K562 (cell line): ENCODE data around the gene TRNAU1AP. TPM values are rescaled to one million over a fixed set of nuclear protein-coding genes. Genes with fewer than 3 reads are reported as not detected.
A peak's percentile ranks its signal among the peaks of the same experiment; 100 is the strongest.
"Not testable (repeated sequence)": the region's sequence is repeated elsewhere in the genome, so short reads cannot be mapped to it uniquely, and the experiment has no call there.

ENCODE experiments used
- ATAC-seq: fragments of 200-7000 bp; cut with Tn5 transposase; 3 replicates; pipeline ENCODE4 v1.9.1; 2020; ENCODE audit warnings: moderate library complexity
- BruUV-seq: library from RNA; stranded (reverse); fragments of 400-500 nt; replicated peaks from 2 replicates; lab custom pipeline; 2021; lab: Mats Ljungman, UMichigan
- CTCF ChIA-PET: fragments of 300-600 bp; formaldehyde crosslinking; extraction: SDS; loops from one replicate; lab custom pipeline; 2021; ENCODE audit warnings: low intra/inter-chr PET ratio; lab: Yijun Ruan, JAX
- POLR2A ChIA-PET: fragments of 300-600, 350-650 bp; sonication (Branson Sonifier 250); formaldehyde crosslinking; extraction: SDS; loops from one replicate; lab custom pipeline; 2021; ENCODE audit warnings: antibody characterized with exemption, inconsistent platforms; lab: Yijun Ruan, JAX
- DNase-seq, 4 experiments: peaks; one replicate each; pipeline versions ENCODE4 v3.0.0 to v3.0.0-alpha.2; 2011 to 2018; ENCODE audit warnings: low spot score in 3 of 4, mixed read lengths in 3 of 4; ENCODE audit errors: extremely low read depth in 1 of 4
- FAIRE-seq: peaks from 2 replicates; lab custom pipeline; 2011; peaks lifted over from hg19 to GRCh38; lab: Jason Lieb, UNC
- H2AFZ ChIP-seq: 2 replicates; pipeline ENCODE4 v1.6.0; 2011; ENCODE audit warnings: low read depth, low read length, control low read depth, inconsistent platforms
- H3K27ac ChIP-seq: fragments of 200-600 bp; 3 replicates; pipeline ENCODE4 v1.8.0; 2011; ENCODE audit warnings: low read depth, mild to moderate bottlenecking, control low read depth, inconsistent platforms, low read length, moderate library complexity, mixed read lengths; ENCODE audit errors: extremely low read depth
- H3K27me3 ChIP-seq, 2 experiments: fragments of 300-600 bp in 1 of 2; 2 replicates in 1 of 2; 3 replicates in 1 of 2; pipeline versions ENCODE4 v1.6.0 to v1.8.0; 2011; ENCODE audit warnings: inconsistent platforms in 2 of 2, low read length in 2 of 2, mild to moderate bottlenecking in 1 of 2, mixed read lengths in 1 of 2, moderate library complexity in 1 of 2; ENCODE audit not compliant: control insufficient read depth in 2 of 2, insufficient read depth in 2 of 2
- H3K36me3 ChIP-seq: fragments of 300-600 bp; 3 replicates; pipeline ENCODE4 v1.8.0; 2011; ENCODE audit warnings: mild to moderate bottlenecking, low read length, inconsistent platforms; ENCODE audit not compliant: control insufficient read depth, insufficient read depth
- H3K4me1 ChIP-seq, 2 experiments: fragments of 200-600 bp in 1 of 2; replicated peaks in 1 of 2; 2 replicates in 1 of 2; 3 replicates in 1 of 2; pipeline versions ENCODE4 v1.5.1 to v1.8.0; 2011; ENCODE audit warnings: inconsistent platforms in 2 of 2, low read length in 2 of 2, mild to moderate bottlenecking in 1 of 2, mixed read lengths in 1 of 2, moderate library complexity in 1 of 2; ENCODE audit not compliant: control insufficient read depth in 2 of 2, insufficient read depth in 2 of 2
- H3K4me2 ChIP-seq: 2 replicates; pipeline ENCODE4 v1.6.1; 2011; ENCODE audit warnings: low read length, control low read depth, inconsistent platforms, mixed read lengths; ENCODE audit not compliant: insufficient read depth
- H3K4me3 ChIP-seq: fragments of 200-600 bp; sonication (generic), shearing (Covaris generic); 2 replicates; pipeline ENCODE4 v1.5.1; 2016; ENCODE audit warnings: control low read depth, inconsistent platforms
- H3K79me2 ChIP-seq: fragments of 200-600 bp; 3 replicates; pipeline ENCODE4 v1.8.0; 2011; ENCODE audit warnings: low read length, inconsistent platforms; ENCODE audit not compliant: control insufficient read depth, insufficient read depth
- H3K9ac ChIP-seq, 2 experiments: 2 replicates each; pipeline versions ENCODE4 v1.6.0 to v1.6.1; 2011; ENCODE audit warnings: low read depth in 2 of 2, low read length in 2 of 2, control low read depth in 1 of 2, inconsistent platforms in 1 of 2, mild to moderate bottlenecking in 1 of 2, mixed read lengths in 1 of 2; ENCODE audit not compliant: insufficient read depth in 1 of 2
- H3K9me1 ChIP-seq: one replicate; pipeline ENCODE4 v1.6.0; 2011; ENCODE audit warnings: inconsistent platforms, mild to moderate bottlenecking, low read length, moderate library complexity; ENCODE audit not compliant: control insufficient read depth, insufficient read depth
- H3K9me3 ChIP-seq: replicated peaks from 2 replicates; pipeline ENCODE4 v1.5.1; 2011; ENCODE audit warnings: low read depth, low read length, inconsistent platforms; ENCODE audit not compliant: control insufficient read depth, insufficient read depth
- H4K20me1 ChIP-seq: replicated peaks from 2 replicates; pipeline ENCODE4 v1.6.1; 2011; ENCODE audit warnings: low read length, inconsistent platforms, mixed read lengths; ENCODE audit not compliant: control insufficient read depth, insufficient read depth
- AFF1 ChIP-seq, 2 experiments: fragments of 450-650 bp; IDR thresholded peaks; 2 replicates each; pipeline ENCODE4 v1.6.1; 2018; ENCODE audit warnings: mild to moderate bottlenecking in 2 of 2, low read depth in 1 of 2; ENCODE audit not compliant: partially characterized antibody in 2 of 2
- COPS2 ChIP-seq: fragments of 450-650 bp; conservative IDR thresholded peaks from 2 replicates; pipeline ENCODE4 v1.6.1; 2016; ENCODE audit warnings: mild to moderate bottlenecking, moderate library complexity
- NR2C1 ChIP-seq, 2 experiments: fragments of 450-650 bp; IDR thresholded peaks; 2 replicates each; pipeline ENCODE4 v1.6.1; 2017; ENCODE audit warnings: mild to moderate bottlenecking in 2 of 2, antibody characterized with exemption in 1 of 2, inconsistent platforms in 1 of 2, missing compliant biosample characterization in 1 of 2, missing genetic modification characterization in 1 of 2
- ZNF274 ChIP-seq: IDR thresholded peaks from 2 replicates; pipeline ENCODE4 v1.6.1; 2011; ENCODE audit warnings: low read depth, mild to moderate bottlenecking, low read length, moderate library complexity, borderline replicate concordance
- WGBS: fragments of 100-300 bp; shearing (Covaris generic); methylation state at CpG from one replicate; pipeline ENCODE4 v1.1.6; 2016; ENCODE audit warnings: low coverage, mixed read lengths; ENCODE audit not compliant: insufficient coverage; ENCODE audit errors: missing lambda C conversion rate; 5-methylcytosine and 5-hydroxymethylcytosine counted together
- in situ Hi-C: fragments of 300-500 bp; cut with MboI; formaldehyde crosslinking; loops from 4 replicates; pipeline ENCODE4 v1.15.0; 2018; ENCODE audit warnings: inconsistent platforms, mixed read lengths
- intact Hi-C: fragments of 100-400 bp; cut with micrococcal nuclease; formaldehyde crosslinking; loops from 2 replicates; pipeline ENCODE4 v1.14.2; 2022
- polyA plus RNA-seq, 8 experiments: library from polyadenylated mRNA; depleted of rRNA in 4 of 8; stranded (reverse) in 5 of 8; unstranded in 3 of 8; fragments of >200 nt; fragmentation: Nextera tagmentation in 2 of 8; fragmentation: Illumina TruSeq in 1 of 8; extraction: Ambion mirVana in 2 of 8; extraction: Trizol in 1 of 8; gene quantifications; 2 replicates each; pipeline versions ENCODE4 v1.2.1 to v1.2.3, GENCODE V29; 2011 to 2014; ENCODE audit warnings: inconsistent platforms in 1 of 8, missing spikeins in 1 of 8
- total RNA-seq, 7 experiments: library from RNA; depleted of rRNA in 6 of 7; stranded (reverse); fragments of >200 nt in 6 of 7; fragmentation: Illumina TruSeq in 2 of 7; extraction: Trizol in 2 of 7; gene quantifications; 2 replicates each; pipeline versions ENCODE4 v1.2.1 to v1.2.3, GENCODE V29; 2011 to 2021; ENCODE audit warnings: low replicate concordance in 1 of 7

The TRNAU1AP gene
- total and polyA plus RNA-seq, 9 of the 15 experiments (the other 6 are each of a cell fraction or from before 2014, with no cell fraction given): 34.9 to 110 (median 46.3) TPM

GRCh38 chr1:28582248-28582615 is 29.3 kb downstream of the TRNAU1AP start (continued):
- TF ChIP-seq NR2C1 (IDR thresholded peaks at IDR 0.05) (0 out of 2 replicates have a peak, but pooled peaks have one; percentile 5), NR2C1 (tag; IDR thresholded peaks at IDR 0.05) (no peak), ZNF274 (no peak), COPS2 (no peak), AFF1 (IDR thresholded peaks at IDR 0.05; ENCODE audit: low read depth in 1 of 2, partially characterized antibody in 2 of 2) (no peak)

- intact Hi-C loops, H3K4me3 ChIP-seq, ATAC-seq, H4K20me1 ChIP-seq, H3K9me1 ChIP-seq, CTCF ChIA-PET, BruUV-seq, in situ Hi-C loops, H3K9me3 ChIP-seq, H3K79me2 ChIP-seq, H2AFZ ChIP-seq, FAIRE-seq, H3K4me2 ChIP-seq, H3K36me3 ChIP-seq, H3K27ac ChIP-seq, DNase-seq, H3K9ac ChIP-seq, H3K27me3 ChIP-seq: not testable (repeated sequence)
- peaks cover 9 to 15% of the 10 kb centered on the region in 2 experiments for H3K4me1 ChIP-seq
- WGBS: 71% methylated on average over 18 of the region's 19 CpGs
- POLR2A ChIA-PET: interaction anchor here (4.2 kb wide), 1 partner anchor 6 kb away, joined by 50 read pairs; no protein-coding TSS in a partner anchor
Measured at GRCh38 chr1:28586585-28587391, 33.9 kb downstream of the TRNAU1AP start.
